Testis (tissue), 3 donors: ENCODE data around the gene PGR. TPM values are rescaled to one million over a fixed set of nuclear protein-coding genes. Genes with fewer than 3 reads are reported as not detected.

Source experiments
- DNase-seq: peaks from one replicate; pipeline ENCODE4 v3.0.0-alpha.2; 2019
- H3K27ac ChIP-seq, 2 donors: fragments of 200-600 bp; sonication (generic); one replicate each; pipeline ENCODE4 v1.5.1; 2019
- H3K27me3 ChIP-seq: fragments of 200-600 bp; sonication (generic); one replicate; pipeline ENCODE4 v1.5.1; 2019
- H3K36me3 ChIP-seq: fragments of 200-600 bp; sonication (generic); one replicate; pipeline ENCODE4 v1.5.1; 2017; ENCODE audit warnings: low read depth; ENCODE audit errors: missing control alignments
- H3K4me1 ChIP-seq: fragments of 200-600 bp; sonication (generic); one replicate; pipeline ENCODE4 v1.5.1; 2019
- H3K4me3 ChIP-seq, 2 donors: fragments of 200-600 bp; sonication (generic); one replicate each; pipeline ENCODE4 v1.5.1; 2017 to 2019
- H3K9me3 ChIP-seq: fragments of 200-600 bp; sonication (generic); one replicate; pipeline ENCODE4 v1.5.1; 2017
- CTCF ChIP-seq, 3 experiments: fragments of 450-650 bp in 2 of 3; fragments of 200-600 bp in 1 of 3; sonication (generic) in 1 of 3; IDR thresholded peaks; one replicate each; pipeline ENCODE4 v1.5.1; 2016 to 2019; ENCODE audit warnings: antibody characterized with exemption in 3 of 3, mild to moderate bottlenecking in 2 of 3, moderate library complexity in 1 of 3
- POLR2A ChIP-seq: fragments of 450-650 bp; IDR thresholded peaks from one replicate; pipeline ENCODE4 v1.6.1; 2017; ENCODE audit warnings: antibody characterized with exemption, mild to moderate bottlenecking, moderate library complexity
- WGBS, 2 donors: methylation state at CpG; one replicate each; pipeline ENCODE4 v1.1.5; 2018; 5-methylcytosine and 5-hydroxymethylcytosine counted together
- intact Hi-C: fragments of 100-400 bp; cut with DNase I; formaldehyde crosslinking; loops from one replicate; pipeline ENCODE4 v1.15.1; 2023; ENCODE audit warnings: low total_unique reads
- polyA plus RNA-seq: library from polyadenylated mRNA; stranded (reverse); fragments of 350-450 nt; fragmentation: Illumina TruSeq; extraction: RNeasy Lipid Tissue Mini Kit (QIAGEN cat#74804); gene quantifications from one replicate; pipeline ENCODE4 v1.2.3, GENCODE V29; 2014; ENCODE audit warnings: low read depth, low replicate concordance; ENCODE audit not compliant: insufficient read depth
- total RNA-seq, 2 donors: library from RNA; depleted of rRNA; stranded (reverse); fragments of >200 nt; gene quantifications; one replicate each; pipeline ENCODE4 v1.2.3, GENCODE V29; 2016

PGR gene
- total and polyA plus RNA-seq, 3 donors from 2014 or later = 2.4 to 9.6 (median 3.3) TPM

GRCh38 chr11:101138245-101138930 is 8.8 kb upstream of the PGR start:
- Histone ChIP-seq H3K4me3 (no peak overlapping the region), H3K9me3 (no peaks in the 10 kb centered on the region), H3K27ac (no peak overlapping the region), H3K36me3 (no peaks in the 10 kb centered on the region), H3K27me3 (no peaks in the 10 kb centered on the region), H3K4me1 (no peaks in the 10 kb centered on the region)
- intact Hi-C loops = no loop called here
- TF ChIP-seq POLR2A (no peak), CTCF (IDR thresholded peaks at IDR 0.05) (no peak)
- WGBS, 2 donors = 68 to 77% methylated on average over 1 of the region's 1 CpG
- DNase-seq = no peak

- Histone ChIP-seq H3K4me1 (no peaks in the 10 kb centered on the region), H3K4me3 (no peak overlapping the region), H3K27ac (no peak overlapping the region), H3K9me3 (no peaks in the 10 kb centered on the region), H3K27me3 (no peaks in the 10 kb centered on the region), H3K36me3 (no peaks in the 10 kb centered on the region)
- 85 to 89% methylated on average over 1 of the region's 1 CpG for WGBS, 2 donors
- intact Hi-C loops = no loop called here
- TF ChIP-seq CTCF (IDR thresholded peaks at IDR 0.05) (no peak), POLR2A (no peak)
- no peak for DNase-seq
Measured at GRCh38 chr11:101133190-101133589, 3.6 kb upstream of the PGR start.

GRCh38 chr11:101128571-101129202 is 926 bp downstream of the PGR start:
- no peak for DNase-seq

GRCh38 chr11:101127699-101128570 is 1.7 kb downstream of the PGR start:
- 1 to 6% methylated on average over 18 to 92 of the region's 93 CpGs for WGBS, 2 donors
- Histone ChIP-seq H3K27ac (peak overlapping the region in 1 of 2 donors; percentile 81), H3K4me1 (no peaks in the 10 kb centered on the region), H3K4me3 (peak overlapping the region; percentile 67 to 69), H3K36me3 (no peaks in the 10 kb centered on the region), H3K9me3 (no peaks in the 10 kb centered on the region), H3K27me3 (no peaks in the 10 kb centered on the region)
- DNase-seq = peak; percentile 43
- intact Hi-C loops = no loop called here
- TF ChIP-seq POLR2A = no peak

More at GRCh38 chr11:101128571-101129202, 926 bp downstream of the PGR start:
- H3K36me3 ChIP-seq = no peaks in the 10 kb centered on the region
- H3K27me3 ChIP-seq = no peaks in the 10 kb centered on the region
- WGBS, 2 donors = 0 to 1% methylated on average over 17 to 36 of the region's 38 CpGs
- intact Hi-C loops = no loop called here
- no peaks in the 10 kb centered on the region for H3K4me1 ChIP-seq
- TF ChIP-seq POLR2A = no peak
- no peak for TF ChIP-seq CTCF (IDR thresholded peaks at IDR 0.05)
- H3K4me3 ChIP-seq = peak overlapping the region; percentile 67 to 69
- H3K27ac ChIP-seq = peak overlapping the region in 1 of 2 donors; percentile 81
- no peaks in the 10 kb centered on the region for H3K9me3 ChIP-seq

GRCh38 chr11:101127197-101127698 is 2.4 kb downstream of the PGR start:
- Histone ChIP-seq H3K9me3 (no peaks in the 10 kb centered on the region), H3K27me3 (no peaks in the 10 kb centered on the region), H3K36me3 (no peaks in the 10 kb centered on the region), H3K27ac (peak overlapping the region; percentile 71 to 81), H3K4me3 (peak overlapping the region; percentile 67 to 69), H3K4me1 (no peaks in the 10 kb centered on the region)
- TF ChIP-seq POLR2A = no peak
- no peak for TF ChIP-seq CTCF (IDR thresholded peaks at IDR 0.05)
- 1 to 2% methylated on average over 14 to 33 of the region's 55 CpGs for WGBS, 2 donors
- peak; percentile 19 for DNase-seq
- intact Hi-C loops = no loop called here
